GM21381 (cell line): ENCODE measurements around the gene RBM23.

Experiments
- ATAC-seq: cut with Tn5 transposase; IDR thresholded peaks from one replicate; pipeline ENCODE4 v1.9.1; 2021; ENCODE audit warnings: mild to moderate bottlenecking, moderate library complexity; ENCODE audit not compliant: unreplicated experiment

The RBM23 gene

GRCh38 chr14:22844221-22845102 lies 74.5 kb downstream of the RBM23 start:
- ATAC-seq = no peak
